ENCODE measurements around the gene P4HA3.

- TF ChIP-seq, protein P1, sequence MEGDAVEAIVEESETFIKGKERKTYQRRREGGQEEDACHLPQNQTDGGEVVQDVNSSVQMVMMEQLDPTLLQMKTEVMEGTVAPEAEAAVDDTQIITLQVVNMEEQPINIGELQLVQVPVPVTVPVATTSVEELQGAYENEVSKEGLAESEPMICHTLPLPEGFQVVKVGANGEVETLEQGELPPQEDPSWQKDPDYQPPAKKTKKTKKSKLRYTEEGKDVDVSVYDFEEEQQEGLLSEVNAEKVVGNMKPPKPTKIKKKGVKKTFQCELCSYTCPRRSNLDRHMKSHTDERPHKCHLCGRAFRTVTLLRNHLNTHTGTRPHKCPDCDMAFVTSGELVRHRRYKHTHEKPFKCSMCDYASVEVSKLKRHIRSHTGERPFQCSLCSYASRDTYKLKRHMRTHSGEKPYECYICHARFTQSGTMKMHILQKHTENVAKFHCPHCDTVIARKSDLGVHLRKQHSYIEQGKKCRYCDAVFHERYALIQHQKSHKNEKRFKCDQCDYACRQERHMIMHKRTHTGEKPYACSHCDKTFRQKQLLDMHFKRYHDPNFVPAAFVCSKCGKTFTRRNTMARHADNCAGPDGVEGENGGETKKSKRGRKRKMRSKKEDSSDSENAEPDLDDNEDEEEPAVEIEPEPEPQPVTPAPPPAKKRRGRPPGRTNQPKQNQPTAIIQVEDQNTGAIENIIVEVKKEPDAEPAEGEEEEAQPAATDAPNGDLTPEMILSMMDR (IDR thresholded peaks at IDR 0.05) = no peak
- no peak for TF ChIP-seq POLR2A (IDR thresholded peaks at IDR 0.05)
These were observed 15.2 kb upstream of the P4HA3 start for GRCh38 chr11:74326665-74327064.

All from Peyer's patch (tissue), 4 donors.